Measurements from ENCODE around the gene SLC35C1.
A peak's percentile ranks its signal among the peaks of the same experiment; 100 is the strongest.
"Not testable (repeated sequence)": the region's sequence is repeated elsewhere in the genome, so short reads cannot be mapped to it uniquely, and the experiment has no call there.

The SLC35C1 gene

GRCh38 chr11:45805305-45806071 is 539 bp downstream of the SLC35C1 start:
- no peaks in the 10 kb centered on the region for H3K27me3 ChIP-seq (replicated peaks; ENCODE audit: control insufficient read depth, insufficient read depth, low read length)
- peak overlapping the region; percentile 97 for H3K4me3 ChIP-seq (ENCODE audit: low read length)
- peaks cover 7% of the 10 kb centered on the region for H3K36me3 ChIP-seq (ENCODE audit: control insufficient read depth, insufficient read depth, low read length, severe bottlenecking)
- peak; percentile 70 for DNase-seq (ENCODE audit: low read depth)
- no peaks in the 10 kb centered on the region for H3K9me3 ChIP-seq (ENCODE audit: control insufficient read depth, low read length)
- peak overlapping the region; percentile 96 for H3K9ac ChIP-seq (ENCODE audit: low read length)
- H3K4me1 ChIP-seq (ENCODE audit: control insufficient read depth, insufficient read depth, low read length): peaks cover 37% of the 10 kb centered on the region

- no peak for DNase-seq (ENCODE audit: low read depth)
- peaks cover 15% of the 10 kb centered on the region for H3K36me3 ChIP-seq (ENCODE audit: control insufficient read depth, insufficient read depth, low read length, severe bottlenecking)
- H3K4me1 ChIP-seq (ENCODE audit: control insufficient read depth, insufficient read depth, low read length): peaks cover 37% of the 10 kb centered on the region
- peak overlapping the region; percentile 97 for H3K4me3 ChIP-seq (ENCODE audit: low read length)
- H3K9me3 ChIP-seq (ENCODE audit: control insufficient read depth, low read length): no peaks in the 10 kb centered on the region
- no peaks in the 10 kb centered on the region for H3K27me3 ChIP-seq (replicated peaks; ENCODE audit: control insufficient read depth, insufficient read depth, low read length)
- H3K9ac ChIP-seq (ENCODE audit: low read length): peak overlapping the region; percentile 96
Observed at GRCh38 chr11:45806072-45806933, 1.4 kb downstream of the SLC35C1 start.

- peak overlapping the region; percentile 97 for H3K4me3 ChIP-seq (ENCODE audit: low read length)
- no peak for DNase-seq (ENCODE audit: low read depth)
- H3K9me3 ChIP-seq (ENCODE audit: control insufficient read depth, low read length): no peaks in the 10 kb centered on the region
- no peaks in the 10 kb centered on the region for H3K27me3 ChIP-seq (replicated peaks; ENCODE audit: control insufficient read depth, insufficient read depth, low read length)
- peaks cover 23% of the 10 kb centered on the region for H3K36me3 ChIP-seq (ENCODE audit: control insufficient read depth, insufficient read depth, low read length, severe bottlenecking)
- peaks cover 37% of the 10 kb centered on the region for H3K4me1 ChIP-seq (ENCODE audit: control insufficient read depth, insufficient read depth, low read length)
- H3K9ac ChIP-seq (ENCODE audit: low read length): peak overlapping the region; percentile 96
Observed at GRCh38 chr11:45806937-45807791, 2.2 kb downstream of the SLC35C1 start.

GRCh38 chr11:45807792-45808238 is 2.9 kb downstream of the SLC35C1 start:
- no peak for DNase-seq (ENCODE audit: low read depth)
- Histone ChIP-seq H3K4me3 (ENCODE audit: low read length) (peak overlapping the region; percentile 97), H3K27me3 (replicated peaks; ENCODE audit: control insufficient read depth, insufficient read depth, low read length) (no peaks in the 10 kb centered on the region), H3K9ac (ENCODE audit: low read length) (peak overlapping the region; percentile 96), H3K36me3 (ENCODE audit: control insufficient read depth, insufficient read depth, low read length, severe bottlenecking) (peaks cover 28% of the 10 kb centered on the region), H3K4me1 (ENCODE audit: control insufficient read depth, insufficient read depth, low read length) (peaks cover 37% of the 10 kb centered on the region), H3K9me3 (ENCODE audit: control insufficient read depth, low read length) (no peaks in the 10 kb centered on the region)

GRCh38 chr11:45808427-45808826 is 3.5 kb downstream of the SLC35C1 start:
- H3K9me3 ChIP-seq (ENCODE audit: control insufficient read depth, low read length); DNase-seq (ENCODE audit: low read depth); H3K4me3 ChIP-seq (ENCODE audit: low read length): not testable (repeated sequence)

DNA sequence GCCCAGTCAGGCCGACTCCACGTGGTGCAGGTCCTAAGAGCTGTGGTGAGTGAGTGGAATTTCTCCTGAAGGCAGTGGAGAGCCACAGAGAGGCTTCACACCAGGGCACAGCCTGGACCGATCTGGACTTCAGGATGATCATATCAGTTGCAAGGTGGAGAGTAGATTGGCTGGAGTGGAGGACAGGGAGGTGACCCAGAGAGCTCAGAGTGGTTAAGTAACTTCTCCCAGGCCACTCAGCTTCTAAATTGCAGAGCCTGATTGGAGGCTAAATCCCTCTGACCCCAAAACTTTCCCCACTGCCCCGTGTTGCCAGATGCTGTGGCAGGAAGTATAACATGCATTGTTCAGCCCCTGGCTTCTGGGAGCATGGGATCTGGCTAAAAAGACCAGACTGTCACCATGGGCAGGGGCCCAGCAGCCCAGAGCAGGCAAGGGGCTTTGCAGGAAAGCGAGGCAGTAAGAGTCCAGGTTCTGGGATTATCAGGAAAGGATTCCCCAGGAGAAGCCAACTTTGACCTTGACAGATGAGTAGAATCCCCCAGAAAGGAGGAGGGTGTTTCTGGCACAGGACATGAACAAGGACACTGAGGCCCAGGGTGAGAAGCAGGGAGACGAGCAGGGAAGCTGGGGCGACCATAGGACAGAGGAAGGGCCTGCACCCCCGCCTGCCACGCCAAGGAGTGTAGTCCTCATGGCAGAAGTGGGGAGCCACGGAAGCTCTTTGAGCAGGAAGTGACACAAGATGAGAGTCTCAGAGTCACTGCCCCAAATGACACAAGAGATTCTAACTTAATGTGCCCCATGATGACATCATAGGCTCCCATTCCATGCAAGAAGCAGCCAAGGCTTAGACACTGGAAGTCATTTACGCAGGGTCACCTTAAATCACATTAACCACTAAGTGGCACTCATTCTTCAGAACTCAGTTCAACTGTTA is 4.8 kb downstream of the SLC35C1 start:
- peaks cover 37% of the 10 kb centered on the region for H3K4me1 ChIP-seq (ENCODE audit: control insufficient read depth, insufficient read depth, low read length)
- H3K9ac ChIP-seq (ENCODE audit: low read length): no peak overlapping the region
- no peak for DNase-seq (ENCODE audit: low read depth)
- H3K4me3 ChIP-seq (ENCODE audit: low read length): no peak overlapping the region
- no peaks in the 10 kb centered on the region for H3K9me3 ChIP-seq (ENCODE audit: control insufficient read depth, low read length)
- no peaks in the 10 kb centered on the region for H3K27me3 ChIP-seq (replicated peaks; ENCODE audit: control insufficient read depth, insufficient read depth, low read length)
- peaks cover 28% of the 10 kb centered on the region for H3K36me3 ChIP-seq (ENCODE audit: control insufficient read depth, insufficient read depth, low read length, severe bottlenecking)

More at GRCh38 chr11:45808427-45808826, 3.5 kb downstream of the SLC35C1 start:
- not testable (repeated sequence) for H3K9ac ChIP-seq (ENCODE audit: low read length); H3K27me3 ChIP-seq (replicated peaks; ENCODE audit: control insufficient read depth, insufficient read depth, low read length)
- H3K36me3 ChIP-seq (ENCODE audit: control insufficient read depth, insufficient read depth, low read length, severe bottlenecking): peaks cover 28% of the 10 kb centered on the region
- peaks cover 37% of the 10 kb centered on the region for H3K4me1 ChIP-seq (ENCODE audit: control insufficient read depth, insufficient read depth, low read length)

- Histone ChIP-seq H3K9me3 (ENCODE audit: control insufficient read depth, low read length) (no peaks in the 10 kb centered on the region), H3K4me3 (ENCODE audit: low read length) (no peak overlapping the region), H3K36me3 (ENCODE audit: control insufficient read depth, insufficient read depth, low read length, severe bottlenecking) (peaks cover 28% of the 10 kb centered on the region), H3K27me3 (replicated peaks; ENCODE audit: control insufficient read depth, insufficient read depth, low read length) (no peaks in the 10 kb centered on the region), H3K4me1 (ENCODE audit: control insufficient read depth, insufficient read depth, low read length) (peaks cover 34% of the 10 kb centered on the region), H3K9ac (ENCODE audit: low read length) (no peak overlapping the region)
- no peak for DNase-seq (ENCODE audit: low read depth)
Observed at GRCh38 chr11:45810431-45811108, 5.6 kb downstream of the SLC35C1 start.

DNA sequence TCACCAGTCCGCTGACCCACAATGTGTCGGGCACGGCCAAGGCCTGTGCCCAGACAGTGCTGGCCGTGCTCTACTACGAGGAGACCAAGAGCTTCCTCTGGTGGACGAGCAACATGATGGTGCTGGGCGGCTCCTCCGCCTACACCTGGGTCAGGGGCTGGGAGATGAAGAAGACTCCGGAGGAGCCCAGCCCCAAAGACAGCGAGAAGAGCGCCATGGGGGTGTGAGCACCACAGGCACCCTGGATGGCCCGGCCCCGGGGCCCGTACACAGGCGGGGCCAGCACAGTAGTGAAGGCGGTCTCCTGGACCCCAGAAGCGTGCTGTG is 6.1 kb downstream of the SLC35C1 start:
- no peak for DNase-seq (ENCODE audit: low read depth)
- peaks cover 29% of the 10 kb centered on the region for H3K4me1 ChIP-seq (ENCODE audit: control insufficient read depth, insufficient read depth, low read length)
- H3K27me3 ChIP-seq (replicated peaks; ENCODE audit: control insufficient read depth, insufficient read depth, low read length): no peaks in the 10 kb centered on the region
- H3K9me3 ChIP-seq (ENCODE audit: control insufficient read depth, low read length): no peaks in the 10 kb centered on the region
- peaks cover 28% of the 10 kb centered on the region for H3K36me3 ChIP-seq (ENCODE audit: control insufficient read depth, insufficient read depth, low read length, severe bottlenecking)
- H3K9ac ChIP-seq (ENCODE audit: low read length): no peak overlapping the region
- no peak overlapping the region for H3K4me3 ChIP-seq (ENCODE audit: low read length)

GRCh38 chr11:45811571-45812290 is 6.8 kb downstream of the SLC35C1 start:
- no peaks in the 10 kb centered on the region for H3K27me3 ChIP-seq (replicated peaks; ENCODE audit: control insufficient read depth, insufficient read depth, low read length)
- peaks cover 22% of the 10 kb centered on the region for H3K4me1 ChIP-seq (ENCODE audit: control insufficient read depth, insufficient read depth, low read length)
- no peaks in the 10 kb centered on the region for H3K9me3 ChIP-seq (ENCODE audit: control insufficient read depth, low read length)
- no peak overlapping the region for H3K9ac ChIP-seq (ENCODE audit: low read length)
- DNase-seq (ENCODE audit: low read depth): no peak
- peaks cover 28% of the 10 kb centered on the region for H3K36me3 ChIP-seq (ENCODE audit: control insufficient read depth, insufficient read depth, low read length, severe bottlenecking)
- H3K4me3 ChIP-seq (ENCODE audit: low read length): no peak overlapping the region
